HFFc6 (cell line): ENCODE measurements around the gene CPS1. TPM values are rescaled to one million over a fixed set of nuclear protein-coding genes. Genes with fewer than 3 reads are reported as not detected.

Source experiments
- DNase-seq: peaks from one replicate; pipeline ENCODE4 v3.0.0-alpha.2; 2018
- H3K27ac Mint-ChIP-seq: 2 replicates; pipeline ENCODE4 v1.8.0; 2020; ENCODE audit warnings: mild to moderate bottlenecking, mixed read lengths
- H3K27me3 Mint-ChIP-seq: 2 replicates; pipeline ENCODE4 v1.8.0; 2021; ENCODE audit warnings: mild to moderate bottlenecking, moderate library complexity, mixed read lengths; ENCODE audit not compliant: insufficient read depth
- H3K36me3 Mint-ChIP-seq: 2 replicates; pipeline ENCODE4 v1.8.0; 2021; ENCODE audit warnings: low read depth, mixed read lengths
- H3K4me1 Mint-ChIP-seq: 2 replicates; pipeline ENCODE4 v1.8.0; 2020; ENCODE audit warnings: low read depth, mixed read lengths
- H3K4me3 Mint-ChIP-seq: 2 replicates; pipeline ENCODE4 v1.8.0; 2020; ENCODE audit warnings: mild to moderate bottlenecking, moderate library complexity, mixed read lengths
- H3K9me3 Mint-ChIP-seq: 2 replicates; pipeline ENCODE4 v1.8.0; 2020; ENCODE audit warnings: mild to moderate bottlenecking, mixed read lengths
- CTCF ChIP-seq: fragments of 200-600 bp; sonication (generic); IDR thresholded peaks from 2 replicates; pipeline ENCODE4 v1.5.0; 2021; ENCODE audit warnings: antibody characterized with exemption, mild to moderate bottlenecking
- total RNA-seq, 6 experiments: library from RNA; stranded (reverse); fragmentation: NEBNext Ultra II Directional; extraction: Animal tissue kit (Norgen Biotek cat#: 25700); gene quantifications; 2 replicates in 1 of 6; 3 replicates in 5 of 6; pipeline ENCODE4 v1.2.3, GENCODE V29; 2021

CPS1 gene
- total RNA-seq, 6 experiments from 2014 or later, result 1.6 to 5.2 (median 3.1) TPM

- Mint-ChIP-seq H3K36me3 (no peaks in the 10 kb centered on the region), H3K4me1 (no peaks in the 10 kb centered on the region), H3K4me3 (no peak overlapping the region), H3K9me3 (no peaks in the 10 kb centered on the region; the same call in 1 of the 2 replicates), H3K27ac (no peak overlapping the region), H3K27me3 (no peaks in the 10 kb centered on the region)
- no peak for DNase-seq
- TF ChIP-seq CTCF, result no peak
Observed at GRCh38 chr2:210584834-210585233, 28.4 kb downstream of the CPS1 start.

GRCh38 chr2:210586381-210586780 lies 30.0 kb downstream of the CPS1 start:
- Mint-ChIP-seq H3K27ac (no peak overlapping the region), H3K4me1 (no peaks in the 10 kb centered on the region), H3K36me3 (no peaks in the 10 kb centered on the region), H3K27me3 (no peaks in the 10 kb centered on the region), H3K9me3 (no peaks in the 10 kb centered on the region; the same call in 1 of the 2 replicates), H3K4me3 (no peak overlapping the region)
- no peak for TF ChIP-seq CTCF
- no peak for DNase-seq

- no peak for TF ChIP-seq CTCF
Observed at GRCh38 chr2:210591663-210592062, 35.3 kb downstream of the CPS1 start.

GRCh38 chr2:210592726-210593125 lies 36.3 kb downstream of the CPS1 start:
- Mint-ChIP-seq H3K27me3 (no peaks in the 10 kb centered on the region), H3K27ac (no peak overlapping the region), H3K36me3 (no peaks in the 10 kb centered on the region), H3K4me3 (no peak overlapping the region), H3K9me3 (peaks cover 2% of the 10 kb centered on the region), H3K4me1 (no peaks in the 10 kb centered on the region)
- TF ChIP-seq CTCF, result no peak
- no peak for DNase-seq

More at GRCh38 chr2:210591663-210592062, 35.3 kb downstream of the CPS1 start:
- Mint-ChIP-seq H3K4me1 (no peaks in the 10 kb centered on the region), H3K36me3 (no peaks in the 10 kb centered on the region), H3K27ac (no peak overlapping the region), H3K9me3 (no peaks in the 10 kb centered on the region; the same call in none of the 2 replicates), H3K27me3 (no peaks in the 10 kb centered on the region), H3K4me3 (no peak overlapping the region)
- no peak for DNase-seq

GRCh38 chr2:210593166-210593565 lies 36.8 kb downstream of the CPS1 start:
- Mint-ChIP-seq H3K27ac (no peak overlapping the region), H3K4me3 (no peak overlapping the region), H3K4me1 (no peaks in the 10 kb centered on the region), H3K27me3 (no peaks in the 10 kb centered on the region), H3K36me3 (no peaks in the 10 kb centered on the region), H3K9me3 (peaks cover 4% of the 10 kb centered on the region)
- DNase-seq, result no peak
- no peak for TF ChIP-seq CTCF

- H3K36me3 Mint-ChIP-seq, result no peaks in the 10 kb centered on the region
- DNase-seq, result no peak
- no peaks in the 10 kb centered on the region for H3K4me1 Mint-ChIP-seq
- H3K9me3 Mint-ChIP-seq, result peaks cover 4% of the 10 kb centered on the region; the same call in 1 of the 2 replicates
- H3K4me3 Mint-ChIP-seq, result no peak overlapping the region
- no peaks in the 10 kb centered on the region for H3K27me3 Mint-ChIP-seq
- no peak for TF ChIP-seq CTCF
- H3K27ac Mint-ChIP-seq, result no peak overlapping the region
Observed at GRCh38 chr2:210598219-210598618, 41.8 kb downstream of the CPS1 start.
